Stomach (tissue), 9 donors: ENCODE measurements around the gene TBC1D10B. TPM values are rescaled to one million over a fixed set of nuclear protein-coding genes. Genes with fewer than 3 reads are reported as not detected.

Experiments
- DNase-seq, 2 donors: peaks; one replicate each; pipeline versions ENCODE4 v3.0.0 to v3.0.0-alpha.2; 2013 to 2019
- H3K27ac ChIP-seq, 5 donors: fragments of 200-600 bp in 4 of 5; sonication (generic) in 4 of 5; one replicate each; pipeline ENCODE4 v1.5.1; 2013 to 2019; ENCODE audit warnings: mild to moderate bottlenecking in 1 of 5, moderate library complexity in 1 of 5
- H3K27me3 ChIP-seq, 3 donors: fragments of 200-600 bp; sonication (generic); one replicate each; pipeline ENCODE4 v1.5.1; 2017 to 2019; ENCODE audit warnings: mixed run types in 1 of 3
- H3K36me3 ChIP-seq, 4 donors: fragments of 200-600 bp; sonication (generic); 1 replicate in 3 of 4; 2 replicates in 1 of 4; pipeline ENCODE4 v1.5.1; 2016 to 2019
- H3K4me1 ChIP-seq, 4 donors: fragments of 200-600 bp; sonication (generic); one replicate each; pipeline ENCODE4 v1.5.1; 2016 to 2019
- H3K4me3 ChIP-seq, 4 donors: fragments of 200-600 bp; sonication (generic) in 3 of 4; one replicate each; pipeline ENCODE4 v1.5.1; 2016 to 2019; ENCODE audit warnings: mild to moderate bottlenecking in 1 of 4
- H3K9me3 ChIP-seq, 4 donors: fragments of 200-600 bp; sonication (generic); one replicate each; pipeline ENCODE4 v1.5.1; 2016 to 2019
- EP300 ChIP-seq: sonication (generic); formaldehyde crosslinking; IDR thresholded peaks from one replicate; pipeline ENCODE4 v1.6.1; 2017; ENCODE audit warnings: antibody characterized with exemption
- POLR2A ChIP-seq, 4 donors: fragments of 450-650 bp; IDR thresholded peaks; one replicate each; pipeline ENCODE4 v1.6.1; 2016; ENCODE audit warnings: antibody characterized with exemption in 4 of 4, control low read depth in 2 of 4, mild to moderate bottlenecking in 1 of 4, moderate library complexity in 1 of 4
- POLR2AphosphoS5 ChIP-seq, 3 donors: sonication (generic); formaldehyde crosslinking; IDR thresholded peaks; one replicate each; pipeline ENCODE4 v1.6.1; 2016; ENCODE audit warnings: antibody characterized with exemption in 3 of 3
- WGBS, 5 donors: extraction: QIAGEN DNeasy Blood & Tissue Kit in 3 of 5; methylation state at CpG; one replicate each; pipeline versions ENCODE4 v1.1.5 to v1.1.7; 2013 to 2018; 5-methylcytosine and 5-hydroxymethylcytosine counted together
- intact Hi-C: fragments of 100-400 bp; cut with DNase I; formaldehyde crosslinking; loops from one replicate; pipeline ENCODE4 v1.15.1; 2023; ENCODE audit warnings: low total_unique reads
- polyA plus RNA-seq, 3 donors: library from polyadenylated mRNA; stranded (reverse); fragments of 200-250 nt; gene quantifications; one replicate each; pipeline ENCODE4 v1.2.3, GENCODE V29; 2013
- total RNA-seq, 5 donors: library from RNA; depleted of rRNA; stranded (reverse); fragments of >200 nt; gene quantifications; one replicate each; pipeline versions ENCODE4 v1.1.0 to v1.2.3, GENCODE V29; 2014 to 2016
- TF ChIP-seq, protein P1 (sequence below), 7 experiments: fragments of 450-650 bp in 4 of 7; fragments of 200-600 bp in 3 of 7; sonication (generic) in 3 of 7; IDR thresholded peaks; one replicate each; pipeline ENCODE4 v1.5.1; 2016 to 2019; ENCODE audit warnings: antibody characterized with exemption in 7 of 7, control low read depth in 2 of 7, mild to moderate bottlenecking in 1 of 7
- donor health status: healthy with polysubstance abuse.
- donor health status: Bipolar disorder and iron deficiency.
- donor health status: healthy.

TBC1D10B gene
- total and polyA plus RNA-seq, 8 donors, result 20.5 to 89.2 (median 27.1) TPM

DNA sequence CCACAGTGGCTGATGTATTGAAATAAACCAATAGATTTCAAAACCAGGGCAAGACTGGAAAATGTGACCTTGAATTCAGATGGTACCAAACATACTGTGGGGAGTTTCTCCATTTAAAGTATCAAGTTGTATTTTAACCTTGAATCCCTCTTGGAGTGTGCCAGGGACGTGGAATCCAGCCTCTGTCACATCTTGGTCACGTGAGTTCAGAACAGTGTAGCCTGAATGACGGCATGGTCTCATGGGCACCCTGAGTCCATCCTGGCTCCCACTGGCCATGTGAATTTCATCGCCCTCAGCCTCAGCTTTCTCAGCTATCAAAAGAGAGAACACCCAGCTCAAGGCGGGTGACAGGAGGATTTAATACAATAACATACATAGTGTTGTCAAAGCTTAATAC is 43.9 kb upstream of the TBC1D10B start:
- TF ChIP-seq POLR2AphosphoS5 (IDR thresholded peaks at IDR 0.05) (no peak), POLR2A (IDR thresholded peaks at IDR 0.05) (no peak), EP300 (no peak)
- TF ChIP-seq, protein P1, sequence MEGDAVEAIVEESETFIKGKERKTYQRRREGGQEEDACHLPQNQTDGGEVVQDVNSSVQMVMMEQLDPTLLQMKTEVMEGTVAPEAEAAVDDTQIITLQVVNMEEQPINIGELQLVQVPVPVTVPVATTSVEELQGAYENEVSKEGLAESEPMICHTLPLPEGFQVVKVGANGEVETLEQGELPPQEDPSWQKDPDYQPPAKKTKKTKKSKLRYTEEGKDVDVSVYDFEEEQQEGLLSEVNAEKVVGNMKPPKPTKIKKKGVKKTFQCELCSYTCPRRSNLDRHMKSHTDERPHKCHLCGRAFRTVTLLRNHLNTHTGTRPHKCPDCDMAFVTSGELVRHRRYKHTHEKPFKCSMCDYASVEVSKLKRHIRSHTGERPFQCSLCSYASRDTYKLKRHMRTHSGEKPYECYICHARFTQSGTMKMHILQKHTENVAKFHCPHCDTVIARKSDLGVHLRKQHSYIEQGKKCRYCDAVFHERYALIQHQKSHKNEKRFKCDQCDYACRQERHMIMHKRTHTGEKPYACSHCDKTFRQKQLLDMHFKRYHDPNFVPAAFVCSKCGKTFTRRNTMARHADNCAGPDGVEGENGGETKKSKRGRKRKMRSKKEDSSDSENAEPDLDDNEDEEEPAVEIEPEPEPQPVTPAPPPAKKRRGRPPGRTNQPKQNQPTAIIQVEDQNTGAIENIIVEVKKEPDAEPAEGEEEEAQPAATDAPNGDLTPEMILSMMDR (IDR thresholded peaks at IDR 0.05), result no peak
- Histone ChIP-seq H3K4me3 (no peak overlapping the region), H3K4me1 (peaks cover 14 to 31% (median 25%) of the 10 kb centered on the region in 4 donors), H3K36me3 (peaks cover 9 to 30% (median 15%) of the 10 kb centered on the region in 4 donors), H3K27me3 (no peaks in the 10 kb centered on the region), H3K9me3 (no peaks in the 10 kb centered on the region), H3K27ac (peak overlapping the region in 1 of 5 donors; percentile 0)
- 88 to 91% (median 90%) methylated on average over 5 of the region's 5 CpGs for WGBS, 5 donors
- DNase-seq, result no peak
- intact Hi-C loops, result loop anchor here (10.0 kb wide), 1 partner anchor 49 kb away; no protein-coding TSS in a partner anchor

DNA sequence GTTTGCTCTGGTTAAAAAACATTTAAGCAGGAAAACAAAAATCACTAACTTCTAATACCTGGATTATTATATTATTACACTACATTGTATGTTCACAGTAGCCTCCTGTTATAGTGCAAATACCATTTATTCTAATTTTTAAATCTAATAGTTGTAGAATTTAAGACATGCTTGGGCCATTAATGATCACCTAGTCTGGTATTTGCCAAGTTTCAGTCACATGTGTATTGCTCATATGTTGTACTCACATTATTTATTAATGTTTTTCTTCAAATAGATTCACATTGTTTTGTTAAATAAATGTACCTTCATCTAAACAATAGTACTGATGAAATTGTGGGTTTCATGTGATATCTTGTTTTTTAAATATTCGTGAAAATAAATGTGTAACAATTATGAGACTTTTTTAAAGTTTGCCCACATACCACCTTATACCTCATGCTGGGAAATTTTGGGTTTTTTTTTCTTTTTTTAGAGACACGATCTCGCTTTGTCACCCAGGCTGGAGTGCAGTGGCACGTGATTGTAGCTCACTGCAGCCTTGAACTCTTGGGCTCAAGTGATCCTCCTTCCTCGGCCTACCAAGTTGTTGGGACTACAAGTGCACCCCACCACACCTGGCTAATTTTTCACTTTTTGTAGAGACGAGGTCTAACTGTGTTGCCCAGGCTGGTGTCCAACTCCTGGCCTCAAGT is 43.0 kb upstream of the TBC1D10B start:
- no peak for DNase-seq
- Histone ChIP-seq H3K4me3 (no peak overlapping the region), H3K27ac (peak overlapping the region in 1 of 5 donors; percentile 0), H3K27me3 (no peaks in the 10 kb centered on the region), H3K9me3 (no peaks in the 10 kb centered on the region), H3K36me3 (peaks cover 9 to 30% (median 15%) of the 10 kb centered on the region in 4 donors), H3K4me1 (peaks cover 23 to 35% (median 28%) of the 10 kb centered on the region in 4 donors)
- 86 to 92% (median 90%) methylated on average over 6 of the region's 6 CpGs for WGBS, 5 donors
- TF ChIP-seq POLR2A (IDR thresholded peaks at IDR 0.05) (no peak), EP300 (no peak), POLR2AphosphoS5 (IDR thresholded peaks at IDR 0.05) (no peak)
- TF ChIP-seq, protein P1 (IDR thresholded peaks at IDR 0.05), result no peak
- intact Hi-C loops, result loop anchor here (10.0 kb wide), 1 partner anchor 48 kb away; no protein-coding TSS in a partner anchor

GRCh38 chr16:30409125-30410060 is 39.1 kb upstream of the TBC1D10B start:
- Histone ChIP-seq H3K4me3 (peak overlapping the region in 1 of 4 donors; percentile 9), H3K36me3 (peaks cover 9 to 28% (median 15%) of the 10 kb centered on the region in 4 donors), H3K27ac (peak overlapping the region in 4 of 5 donors; percentile 24 to 88 (median 44)), H3K4me1 (peaks cover 21 to 38% (median 31%) of the 10 kb centered on the region in 4 donors), H3K27me3 (no peaks in the 10 kb centered on the region), H3K9me3 (no peaks in the 10 kb centered on the region)
- intact Hi-C loops, result loop anchor here (10.0 kb wide), 1 partner anchor 45 kb away; no protein-coding TSS in a partner anchor
- WGBS, 5 donors, result 39 to 45% (median 40%) methylated on average over 15 of the region's 15 CpGs
- DNase-seq, result peak; percentile 93 to 96
- TF ChIP-seq, protein P1 (IDR thresholded peaks at IDR 0.05), result peak in 5 of 7 experiments; percentile 77 to 94 (median 89)
- TF ChIP-seq POLR2A (IDR thresholded peaks at IDR 0.05) (no peak), POLR2AphosphoS5 (IDR thresholded peaks at IDR 0.05) (peak in 2 of 3 donors; percentile 42 to 65)
